ENCODE data around the gene AIF1L.

AIF1L gene

GRCh38 chr9:131100445-131100844 is 4.1 kb downstream of the AIF1L start:
- DNase-seq (ENCODE audit: low read depth) = no peak
- TF ChIP-seq, protein P1, sequence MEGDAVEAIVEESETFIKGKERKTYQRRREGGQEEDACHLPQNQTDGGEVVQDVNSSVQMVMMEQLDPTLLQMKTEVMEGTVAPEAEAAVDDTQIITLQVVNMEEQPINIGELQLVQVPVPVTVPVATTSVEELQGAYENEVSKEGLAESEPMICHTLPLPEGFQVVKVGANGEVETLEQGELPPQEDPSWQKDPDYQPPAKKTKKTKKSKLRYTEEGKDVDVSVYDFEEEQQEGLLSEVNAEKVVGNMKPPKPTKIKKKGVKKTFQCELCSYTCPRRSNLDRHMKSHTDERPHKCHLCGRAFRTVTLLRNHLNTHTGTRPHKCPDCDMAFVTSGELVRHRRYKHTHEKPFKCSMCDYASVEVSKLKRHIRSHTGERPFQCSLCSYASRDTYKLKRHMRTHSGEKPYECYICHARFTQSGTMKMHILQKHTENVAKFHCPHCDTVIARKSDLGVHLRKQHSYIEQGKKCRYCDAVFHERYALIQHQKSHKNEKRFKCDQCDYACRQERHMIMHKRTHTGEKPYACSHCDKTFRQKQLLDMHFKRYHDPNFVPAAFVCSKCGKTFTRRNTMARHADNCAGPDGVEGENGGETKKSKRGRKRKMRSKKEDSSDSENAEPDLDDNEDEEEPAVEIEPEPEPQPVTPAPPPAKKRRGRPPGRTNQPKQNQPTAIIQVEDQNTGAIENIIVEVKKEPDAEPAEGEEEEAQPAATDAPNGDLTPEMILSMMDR (IDR thresholded peaks at IDR 0.05; ENCODE audit: insufficient read depth, low read depth, low read length, missing control alignments) = no peak
- H3K4me3 ChIP-seq (ENCODE audit: low read length) = no peak overlapping the region

- no peak for DNase-seq (ENCODE audit: low read depth)
- TF ChIP-seq, protein P1 (IDR thresholded peaks at IDR 0.05; ENCODE audit: insufficient read depth, low read depth, low read length, missing control alignments) = no peak
- no peak overlapping the region for H3K4me3 ChIP-seq (ENCODE audit: low read length)
Observed at GRCh38 chr9:131101207-131101964, 5.1 kb downstream of the AIF1L start.

GRCh38 chr9:131103024-131103423 is 6.7 kb downstream of the AIF1L start:
- no peak overlapping the region for H3K4me3 ChIP-seq (ENCODE audit: low read length)
- TF ChIP-seq, protein P1 (IDR thresholded peaks at IDR 0.05; ENCODE audit: insufficient read depth, low read depth, low read length, missing control alignments) = no peak
- DNase-seq (ENCODE audit: low read depth) = no peak

GRCh38 chr9:131103535-131103934 is 7.2 kb downstream of the AIF1L start:
- no peak overlapping the region for H3K4me3 ChIP-seq (ENCODE audit: low read length)
- TF ChIP-seq, protein P1 (IDR thresholded peaks at IDR 0.05; ENCODE audit: insufficient read depth, low read depth, low read length, missing control alignments) = no peak
- no peak for DNase-seq (ENCODE audit: low read depth)

GRCh38 chr9:131104016-131104740 is 7.8 kb downstream of the AIF1L start:
- DNase-seq (ENCODE audit: low read depth) = no peak
- H3K4me3 ChIP-seq (ENCODE audit: low read length) = no peak overlapping the region
- TF ChIP-seq, protein P1 (IDR thresholded peaks at IDR 0.05; ENCODE audit: insufficient read depth, low read depth, low read length, missing control alignments) = no peak

GRCh38 chr9:131105952-131106351 is 9.6 kb downstream of the AIF1L start:
- TF ChIP-seq, protein P1 (IDR thresholded peaks at IDR 0.05; ENCODE audit: insufficient read depth, low read depth, low read length, missing control alignments) = no peak
- no peak for DNase-seq (ENCODE audit: low read depth)
- H3K4me3 ChIP-seq (ENCODE audit: low read length) = no peak overlapping the region

Data from epithelial cell of esophagus (primary cell).